GM12878 (cell line): Measurements from ENCODE around the gene PRKCE. TPM values are rescaled to one million over a fixed set of nuclear protein-coding genes. Genes with fewer than 3 reads are reported as not detected.
A peak's percentile ranks its signal among the peaks of the same experiment; 100 is the strongest.

Experiments used
- ATAC-seq: fragments of 200-7000 bp; cut with Tn5 transposase; 3 replicates; pipeline ENCODE4 v1.9.1; 2020; ENCODE audit warnings: mild to moderate bottlenecking, moderate library complexity
- BruUV-seq: library from RNA; stranded (reverse); fragments of 400-500 nt; replicated peaks from 2 replicates; lab custom pipeline; 2021; lab: Mats Ljungman, UMichigan
- CTCF ChIA-PET: fragments of 300-600 bp; sonication (Branson Sonifier 250); formaldehyde crosslinking; extraction: SDS; loops from one replicate; lab custom pipeline; 2021; ENCODE audit warnings: inconsistent platforms; lab: Yijun Ruan, JAX
- POLR2A ChIA-PET: fragments of 350-600 bp; formaldehyde crosslinking; extraction: SDS; loops from one replicate; lab custom pipeline; 2021; ENCODE audit warnings: inconsistent platforms; lab: Charles Lee
- RAD21 ChIA-PET: fragments of 300-600 bp; sonication (Branson Sonifier 250); formaldehyde crosslinking; loops from one replicate; lab custom pipeline; 2023; ENCODE audit warnings: antibody characterized with exemption; ENCODE audit not compliant: unreplicated experiment; lab: Charles Lee
- SMC1A ChIA-PET: fragments of 300-600 bp; sonication (Branson Sonifier 250); formaldehyde crosslinking; loops from one replicate; lab custom pipeline; 2023; ENCODE audit not compliant: unreplicated experiment, uncharacterized antibody; lab: Charles Lee
- DNase-seq: peaks from one replicate; pipeline ENCODE4 v3.0.0-alpha.2; 2011; ENCODE audit warnings: low read depth, low spot score
- FAIRE-seq: peaks from 3 replicates; lab custom pipeline; 2011; peaks lifted over from hg19 to GRCh38; lab: Jason Lieb, UNC
- H2AFZ ChIP-seq: 2 replicates; pipeline ENCODE4 v1.6.0; 2011; ENCODE audit warnings: low read depth, low read length, control low read depth; ENCODE audit not compliant: control insufficient read depth
- H3K27ac ChIP-seq: 2 replicates; pipeline ENCODE4 v1.5.1; 2011; ENCODE audit warnings: control low read depth; ENCODE audit not compliant: control insufficient read depth, insufficient read depth
- H3K27me3 ChIP-seq, 2 experiments: replicated peaks in 1 of 2; 2 replicates each; pipeline versions ENCODE4 v1.6.0 to v1.6.1; 2011; ENCODE audit warnings: low read length in 1 of 2; ENCODE audit not compliant: control insufficient read depth in 2 of 2, insufficient read depth in 2 of 2
- H3K36me3 ChIP-seq, 2 experiments: 2 replicates each; pipeline ENCODE4 v1.5.1; 2011; ENCODE audit warnings: low read length in 1 of 2; ENCODE audit not compliant: control insufficient read depth in 2 of 2, insufficient read depth in 2 of 2
- H3K4me1 ChIP-seq: 2 replicates; pipeline ENCODE4 v1.6.1; 2011; ENCODE audit warnings: mild to moderate bottlenecking, low read length, moderate library complexity, mixed read lengths; ENCODE audit not compliant: control insufficient read depth, insufficient read depth
- H3K4me2 ChIP-seq: 2 replicates; pipeline ENCODE4 v1.6.0; 2011; ENCODE audit warnings: control low read depth; ENCODE audit not compliant: control insufficient read depth, insufficient read depth
- H3K4me3 ChIP-seq: fragments of 200-600 bp; sonication (generic); 2 replicates; pipeline ENCODE4 v1.5.1; 2016
- H3K79me2 ChIP-seq: 2 replicates; pipeline ENCODE4 v1.6.0; 2011; ENCODE audit warnings: low read length; ENCODE audit not compliant: control insufficient read depth, insufficient read depth
- H3K9ac ChIP-seq: 2 replicates; pipeline ENCODE4 v1.8.0; 2011; ENCODE audit warnings: low read length, control low read depth, mixed read lengths; ENCODE audit not compliant: control insufficient read depth, insufficient read depth
- H3K9me3 ChIP-seq: replicated peaks from 3 replicates; pipeline ENCODE4 v1.5.1; 2011; ENCODE audit warnings: mild to moderate bottlenecking, low read length; ENCODE audit not compliant: control insufficient read depth, insufficient read depth
- H4K20me1 ChIP-seq: 2 replicates; pipeline ENCODE4 v1.6.0; 2011; ENCODE audit not compliant: control insufficient read depth, insufficient read depth
- BACH1 ChIP-seq: fragments of 450-650 bp; IDR thresholded peaks from 2 replicates; pipeline ENCODE4 v1.6.1; 2017; ENCODE audit warnings: mild to moderate bottlenecking, borderline replicate concordance
- BCL11A ChIP-seq: IDR thresholded peaks from 2 replicates; pipeline ENCODE4 v1.6.1; 2011; ENCODE audit warnings: low read depth, low read length
- E2F4 ChIP-seq: IDR thresholded peaks from 2 replicates; pipeline ENCODE4 v1.6.1; 2012; ENCODE audit warnings: low read depth, low read length, improper control_type of control experiment
- EED ChIP-seq: sonication (generic); IDR thresholded peaks from 2 replicates; pipeline ENCODE4 v1.6.1; 2016; ENCODE audit warnings: antibody characterized with exemption, low read depth
- FOXK2 ChIP-seq: fragments of 450-650 bp; IDR thresholded peaks from 2 replicates; pipeline ENCODE4 v1.6.1; 2017; ENCODE audit warnings: mild to moderate bottlenecking, moderate library complexity
- HDAC2 ChIP-seq: fragments of 200-600 bp; sonication (generic); IDR thresholded peaks from 2 replicates; pipeline ENCODE4 v1.6.1; 2017
- HDAC6 ChIP-seq: fragments of 200-600 bp; sonication (generic); IDR thresholded peaks from one replicate; pipeline ENCODE4 v1.8.0; 2017; ENCODE audit warnings: antibody characterized with exemption; ENCODE audit not compliant: unreplicated experiment
- IKZF1 ChIP-seq: fragments of 450-650 bp; conservative IDR thresholded peaks from 2 replicates; pipeline ENCODE4 v1.6.1; 2017; ENCODE audit warnings: antibody characterized with exemption, mild to moderate bottlenecking
- KDM1A ChIP-seq: fragments of 200-600 bp; sonication (generic); IDR thresholded peaks from 2 replicates; pipeline ENCODE4 v1.6.1; 2016; ENCODE audit warnings: borderline replicate concordance
- LARP7 ChIP-seq: fragments of 450-650 bp; IDR thresholded peaks from 2 replicates; pipeline ENCODE4 v1.6.1; 2017; ENCODE audit warnings: mild to moderate bottlenecking
- MLLT1 ChIP-seq: fragments of 450-650 bp; IDR thresholded peaks from 2 replicates; pipeline ENCODE4 v1.6.1; 2016; ENCODE audit warnings: mild to moderate bottlenecking
- PAX8 ChIP-seq: fragments of 450-650 bp; IDR thresholded peaks from 2 replicates; pipeline ENCODE4 v1.6.1; 2017; ENCODE audit warnings: mild to moderate bottlenecking, moderate library complexity
- REST ChIP-seq: IDR thresholded peaks from 2 replicates; pipeline ENCODE4 v1.6.1; 2012; ENCODE audit warnings: mild to moderate bottlenecking, low read depth, low read length
- RUNX3 ChIP-seq: IDR thresholded peaks from 2 replicates; pipeline ENCODE4 v1.6.1; 2012; ENCODE audit warnings: low read length, inconsistent platforms
- SP1 ChIP-seq: IDR thresholded peaks from one replicate; pipeline ENCODE4 v1.6.1; 2011; ENCODE audit warnings: low read depth, low read length
- SUPT20H ChIP-seq: IDR thresholded peaks from 2 replicates; pipeline ENCODE4 v1.6.1; 2011; ENCODE audit warnings: low read depth, mild to moderate bottlenecking, low read length, moderate library complexity, borderline replicate concordance; ENCODE audit not compliant: control insufficient read depth
- TCF12 ChIP-seq: IDR thresholded peaks from 2 replicates; pipeline ENCODE4 v1.6.1; 2011; ENCODE audit warnings: low read depth, mild to moderate bottlenecking, low read length
- WGBS: methylation state at CpG from one replicate; pipeline ENCODE4 v1.1.6; 2016; ENCODE audit warnings: low lambda C conversion rate; ENCODE audit not compliant: insufficient replicate concordance, insufficient coverage; ENCODE audit errors: missing lambda C conversion rate; 5-methylcytosine and 5-hydroxymethylcytosine counted together
- in situ Hi-C: fragments of 300-500 bp; cut with MboI; formaldehyde crosslinking; loops from 9 replicates; pipeline ENCODE4 v1.14.3; 2018; ENCODE audit warnings: mixed read lengths
- intact Hi-C: fragments of 100-400 bp; cut with micrococcal nuclease; formaldehyde crosslinking; loops from one replicate; pipeline ENCODE4 v1.14.2; 2022; ENCODE audit not compliant: unreplicated experiment
- polyA plus RNA-seq, 11 experiments: library from polyadenylated mRNA; depleted of rRNA in 4 of 11; unstranded in 6 of 11; stranded (reverse) in 5 of 11; fragments of >200 nt; fragmentation: Nextera tagmentation in 4 of 11; fragmentation: Illumina TruSeq in 1 of 11; extraction: Ambion mirVana in 4 of 11; extraction: Trizol in 1 of 11; gene quantifications; 1 replicate in 1 of 11; 2 replicates in 10 of 11; pipeline versions ENCODE4 v1.2.1 to v1.2.3, GENCODE V29; 2011 to 2016; ENCODE audit warnings: inconsistent platforms in 2 of 11, missing spikeins in 2 of 11, low read depth in 1 of 11
- total RNA-seq, 4 experiments: library from RNA; depleted of rRNA in 3 of 4; stranded (reverse); fragments of >200 nt in 3 of 4; fragmentation: Illumina TruSeq in 1 of 4; extraction: Trizol in 1 of 4; gene quantifications; 2 replicates each; pipeline versions ENCODE4 v1.2.1 to v1.2.3, GENCODE V29; 2013 to 2021

Gene PRKCE
- total and polyA plus RNA-seq, 10 of the 15 experiments (the other 5 are each of a cell fraction or from before 2014, with no cell fraction given) = 2.6 to 28.2 (median 11.3) TPM

- H3K27ac ChIP-seq = peak overlapping the region; percentile 34; the same call in 1 of the 2 replicates
- H3K4me3 ChIP-seq = no peak overlapping the region
- ChIA-PET CTCF (interaction anchor here (0.7 to 4.7 kb wide), 5 partner anchors 8 to 197 kb away, joined by 3 to 25 read pairs (median 10); no protein-coding TSS in a partner anchor), RAD21 (interaction anchor here (0.6 to 7.6 kb wide), 10 partner anchors 8 to 200 kb away, joined by 3 to 111 read pairs (median 8); no protein-coding TSS in a partner anchor), SMC1A (interaction anchor here (0.8 to 12.5 kb wide), 13 partner anchors 9 to 197 kb away, joined by 3 to 246 read pairs (median 5); no protein-coding TSS in a partner anchor), POLR2A (interaction anchor here (0.5 to 5.7 kb wide), 9 partner anchors 10 to 40 kb away, joined by 3 to 77 read pairs (median 4); no protein-coding TSS in a partner anchor)
- 0 out of 2 replicates have a peak overlapping the region, but pooled peaks have one; percentile 22 for H3K4me2 ChIP-seq
- no peak overlapping the region for H2AFZ ChIP-seq
- FAIRE-seq (no peak), DNase-seq (no peak), ATAC-seq (peak; percentile 73)
- H3K79me2 ChIP-seq = no peaks in the 10 kb centered on the region; the same call in 1 of the 2 replicates
- no peaks in the 10 kb centered on the region for H3K27me3 ChIP-seq
- in situ Hi-C loops (no loop called here), intact Hi-C loops (no loop called here)
- H3K4me1 ChIP-seq = peaks cover 34% of the 10 kb centered on the region
- BruUV-seq = no TSS peak
- WGBS = 49% methylated on average over 7 of the region's 7 CpGs
- H4K20me1 ChIP-seq = no peaks in the 10 kb centered on the region
- H3K36me3 ChIP-seq = peaks cover 2 to 5% of the 10 kb centered on the region in 2 experiments; a peak in 3 of 4 replicates
- H3K9ac ChIP-seq = no peak overlapping the region
- H3K9me3 ChIP-seq = peaks cover 4% of the 10 kb centered on the region; the same call in 2 of the 3 replicates
- TF ChIP-seq HDAC2 (no peak), REST (no peak), FOXK2 (no peak), TCF12 (no peak), LARP7 (no peak), IKZF1 (no peak), SP1 (no peak), KDM1A (no peak), E2F4 (no peak), HDAC6 (no peak), RUNX3 (peak; percentile 62), BCL11A (peak; percentile 62; the same call in 1 of the 2 replicates), EED (0 out of 2 replicates have a peak, but pooled peaks have one; percentile 33), SUPT20H (no peak), BACH1 (no peak), PAX8 (no peak), MLLT1 (no peak)
These were observed 198.2 kb downstream of the PRKCE start for GRCh38 chr2:45849491-45850283.
